K562 (cell line): ENCODE results near the gene SKAP2. TPM values are rescaled to one million over a fixed set of nuclear protein-coding genes. Genes with fewer than 3 reads are reported as not detected.

ENCODE experiments used
- ATAC-seq: fragments of 200-7000 bp; cut with Tn5 transposase; 3 replicates; pipeline ENCODE4 v1.9.1; 2020; ENCODE audit warnings: moderate library complexity
- BruUV-seq: library from RNA; stranded (reverse); fragments of 400-500 nt; replicated peaks from 2 replicates; lab custom pipeline; 2021; lab: Mats Ljungman, UMichigan
- CTCF ChIA-PET: fragments of 300-600 bp; formaldehyde crosslinking; extraction: SDS; loops from one replicate; lab custom pipeline; 2021; ENCODE audit warnings: low intra/inter-chr PET ratio; lab: Yijun Ruan, JAX
- POLR2A ChIA-PET: fragments of 300-600, 350-650 bp; sonication (Branson Sonifier 250); formaldehyde crosslinking; extraction: SDS; loops from one replicate; lab custom pipeline; 2021; ENCODE audit warnings: antibody characterized with exemption, inconsistent platforms; lab: Yijun Ruan, JAX
- DNase-seq, 4 experiments: peaks; one replicate each; pipeline versions ENCODE4 v3.0.0 to v3.0.0-alpha.2; 2011 to 2018; ENCODE audit warnings: low spot score in 3 of 4, mixed read lengths in 3 of 4; ENCODE audit errors: extremely low read depth in 1 of 4
- FAIRE-seq: peaks from 2 replicates; lab custom pipeline; 2011; peaks lifted over from hg19 to GRCh38; lab: Jason Lieb, UNC
- H2AFZ ChIP-seq: 2 replicates; pipeline ENCODE4 v1.6.0; 2011; ENCODE audit warnings: low read depth, low read length, control low read depth, inconsistent platforms
- H3K27ac ChIP-seq: fragments of 200-600 bp; 3 replicates; pipeline ENCODE4 v1.8.0; 2011; ENCODE audit warnings: low read depth, mild to moderate bottlenecking, control low read depth, inconsistent platforms, low read length, moderate library complexity, mixed read lengths; ENCODE audit errors: extremely low read depth
- H3K27me3 ChIP-seq, 2 experiments: fragments of 300-600 bp in 1 of 2; 2 replicates in 1 of 2; 3 replicates in 1 of 2; pipeline versions ENCODE4 v1.6.0 to v1.8.0; 2011; ENCODE audit warnings: inconsistent platforms in 2 of 2, low read length in 2 of 2, mild to moderate bottlenecking in 1 of 2, mixed read lengths in 1 of 2, moderate library complexity in 1 of 2; ENCODE audit not compliant: control insufficient read depth in 2 of 2, insufficient read depth in 2 of 2
- H3K36me3 ChIP-seq: fragments of 300-600 bp; 3 replicates; pipeline ENCODE4 v1.8.0; 2011; ENCODE audit warnings: mild to moderate bottlenecking, low read length, inconsistent platforms; ENCODE audit not compliant: control insufficient read depth, insufficient read depth
- H3K4me1 ChIP-seq, 2 experiments: fragments of 200-600 bp in 1 of 2; replicated peaks in 1 of 2; 2 replicates in 1 of 2; 3 replicates in 1 of 2; pipeline versions ENCODE4 v1.5.1 to v1.8.0; 2011; ENCODE audit warnings: inconsistent platforms in 2 of 2, low read length in 2 of 2, mild to moderate bottlenecking in 1 of 2, mixed read lengths in 1 of 2, moderate library complexity in 1 of 2; ENCODE audit not compliant: control insufficient read depth in 2 of 2, insufficient read depth in 2 of 2
- H3K4me2 ChIP-seq: 2 replicates; pipeline ENCODE4 v1.6.1; 2011; ENCODE audit warnings: low read length, control low read depth, inconsistent platforms, mixed read lengths; ENCODE audit not compliant: insufficient read depth
- H3K4me3 ChIP-seq: fragments of 200-600 bp; sonication (generic), shearing (Covaris generic); 2 replicates; pipeline ENCODE4 v1.5.1; 2016; ENCODE audit warnings: control low read depth, inconsistent platforms
- H3K79me2 ChIP-seq: fragments of 200-600 bp; 3 replicates; pipeline ENCODE4 v1.8.0; 2011; ENCODE audit warnings: low read length, inconsistent platforms; ENCODE audit not compliant: control insufficient read depth, insufficient read depth
- H3K9ac ChIP-seq, 2 experiments: 2 replicates each; pipeline versions ENCODE4 v1.6.0 to v1.6.1; 2011; ENCODE audit warnings: low read depth in 2 of 2, low read length in 2 of 2, control low read depth in 1 of 2, inconsistent platforms in 1 of 2, mild to moderate bottlenecking in 1 of 2, mixed read lengths in 1 of 2; ENCODE audit not compliant: insufficient read depth in 1 of 2
- H3K9me1 ChIP-seq: one replicate; pipeline ENCODE4 v1.6.0; 2011; ENCODE audit warnings: inconsistent platforms, mild to moderate bottlenecking, low read length, moderate library complexity; ENCODE audit not compliant: control insufficient read depth, insufficient read depth
- H3K9me3 ChIP-seq: replicated peaks from 2 replicates; pipeline ENCODE4 v1.5.1; 2011; ENCODE audit warnings: low read depth, low read length, inconsistent platforms; ENCODE audit not compliant: control insufficient read depth, insufficient read depth
- H4K20me1 ChIP-seq: replicated peaks from 2 replicates; pipeline ENCODE4 v1.6.1; 2011; ENCODE audit warnings: low read length, inconsistent platforms, mixed read lengths; ENCODE audit not compliant: control insufficient read depth, insufficient read depth
- ARID1B ChIP-seq: fragments of 450-650 bp; IDR thresholded peaks from 2 replicates; pipeline ENCODE4 v1.6.1; 2016; ENCODE audit warnings: antibody characterized with exemption, mild to moderate bottlenecking, inconsistent platforms
- CBX1 ChIP-seq: sonication (generic); IDR thresholded peaks from 2 replicates; pipeline ENCODE4 v1.6.1; 2016; ENCODE audit warnings: antibody characterized with exemption, low read depth, mild to moderate bottlenecking
- HINFP ChIP-seq: fragments of 450-650 bp; conservative IDR thresholded peaks from 2 replicates; pipeline ENCODE4 v1.6.1; 2016; ENCODE audit warnings: missing genetic modification characterization, low read depth, mild to moderate bottlenecking, control low read depth, missing compliant biosample characterization
- MTA1 ChIP-seq: fragments of 450-650 bp; IDR thresholded peaks from 2 replicates; pipeline ENCODE4 v1.6.1; 2017; ENCODE audit warnings: borderline replicate concordance
- NFRKB ChIP-seq: fragments of 450-650 bp; IDR thresholded peaks from 2 replicates; pipeline ENCODE4 v1.6.1; 2016; ENCODE audit warnings: low read depth
- TRIM24 ChIP-seq, 2 experiments: fragments of 450-650 bp; IDR thresholded peaks; 2 replicates each; pipeline ENCODE4 v1.6.1; 2016
- ZBTB9 ChIP-seq: fragments of 450-650 bp; formaldehyde crosslinking; IDR thresholded peaks from 2 replicates; pipeline ENCODE4 v1.4.0; 2020; ENCODE audit warnings: mild to moderate bottlenecking, moderate library complexity
- ZC3H4 ChIP-seq: sonication (generic); formaldehyde crosslinking; IDR thresholded peaks from 2 replicates; pipeline ENCODE4 v1.9.0; 2021; ENCODE audit warnings: missing genetic modification reagents, borderline replicate concordance
- ZNF140 ChIP-seq: fragments of 250-450 bp; sonication (Bioruptor Pico); IDR thresholded peaks from 2 replicates; pipeline ENCODE4 v1.8.0; 2021; ENCODE audit warnings: moderate library complexity, mild to moderate bottlenecking, inconsistent platforms
- ZNF24 ChIP-seq: fragments of 450-650 bp; IDR thresholded peaks from 2 replicates; pipeline ENCODE4 v1.6.1; 2016
- ZNF57 ChIP-seq: fragments of 450-650 bp; formaldehyde crosslinking; IDR thresholded peaks from 2 replicates; pipeline ENCODE4 v1.4.0; 2020; ENCODE audit warnings: mild to moderate bottlenecking, moderate library complexity
- WGBS: fragments of 100-300 bp; shearing (Covaris generic); methylation state at CpG from one replicate; pipeline ENCODE4 v1.1.6; 2016; ENCODE audit warnings: low coverage, mixed read lengths; ENCODE audit not compliant: insufficient coverage; ENCODE audit errors: missing lambda C conversion rate; 5-methylcytosine and 5-hydroxymethylcytosine counted together
- in situ Hi-C: fragments of 300-500 bp; cut with MboI; formaldehyde crosslinking; loops from 4 replicates; pipeline ENCODE4 v1.15.0; 2018; ENCODE audit warnings: inconsistent platforms, mixed read lengths
- intact Hi-C: fragments of 100-400 bp; cut with micrococcal nuclease; formaldehyde crosslinking; loops from 2 replicates; pipeline ENCODE4 v1.14.2; 2022
- polyA plus RNA-seq, 8 experiments: library from polyadenylated mRNA; depleted of rRNA in 4 of 8; stranded (reverse) in 5 of 8; unstranded in 3 of 8; fragments of >200 nt; fragmentation: Nextera tagmentation in 2 of 8; fragmentation: Illumina TruSeq in 1 of 8; extraction: Ambion mirVana in 2 of 8; extraction: Trizol in 1 of 8; gene quantifications; 2 replicates each; pipeline versions ENCODE4 v1.2.1 to v1.2.3, GENCODE V29; 2011 to 2014; ENCODE audit warnings: inconsistent platforms in 1 of 8, missing spikeins in 1 of 8
- total RNA-seq, 7 experiments: library from RNA; depleted of rRNA in 6 of 7; stranded (reverse); fragments of >200 nt in 6 of 7; fragmentation: Illumina TruSeq in 2 of 7; extraction: Trizol in 2 of 7; gene quantifications; 2 replicates each; pipeline versions ENCODE4 v1.2.1 to v1.2.3, GENCODE V29; 2011 to 2021; ENCODE audit warnings: low replicate concordance in 1 of 7
- TF ChIP-seq, protein P1 (sequence below): fragments of 250-450 bp; sonication (Bioruptor Pico); IDR thresholded peaks from 2 replicates; pipeline ENCODE4 v1.8.0; 2022; ENCODE audit warnings: moderate library complexity, mild to moderate bottlenecking, inconsistent platforms

SKAP2 gene
- total and polyA plus RNA-seq, 9 of the 15 experiments (the other 6 are each of a cell fraction or from before 2014, with no cell fraction given): 4.2 to 11.7 (median 8.3) TPM

DNA sequence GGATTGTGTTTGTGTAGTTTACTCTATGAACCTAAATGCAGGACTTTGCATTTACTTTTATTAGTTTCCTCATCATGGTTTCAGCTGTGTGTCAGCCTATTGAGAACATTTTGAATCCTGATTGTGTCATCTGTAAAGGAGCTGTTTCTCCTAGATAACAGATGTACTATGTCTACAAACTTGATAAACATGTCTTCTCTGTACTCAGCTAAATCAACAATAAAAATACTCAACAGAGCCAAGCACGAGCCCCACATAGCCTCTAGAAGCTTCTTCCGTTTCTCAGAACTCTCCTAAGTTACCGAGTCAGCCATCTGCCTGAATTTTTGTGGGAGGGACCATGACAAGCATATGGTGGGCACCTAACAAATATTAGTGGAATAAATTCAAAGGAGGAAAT lies 234.7 kb downstream of the SKAP2 start (continued):
- TF ChIP-seq ARID1B (peak; percentile 53), ZNF140 (CRISPR knock-in tag) (no peak), MTA1 (no peak), HINFP (tag) (no peak), ZNF24 (no peak), TRIM24 (IDR thresholded peaks at IDR 0.05) (peak in 1 of 2 experiments; percentile 47; a peak in 1 of 4 replicates)
- TF ChIP-seq, protein P1, sequence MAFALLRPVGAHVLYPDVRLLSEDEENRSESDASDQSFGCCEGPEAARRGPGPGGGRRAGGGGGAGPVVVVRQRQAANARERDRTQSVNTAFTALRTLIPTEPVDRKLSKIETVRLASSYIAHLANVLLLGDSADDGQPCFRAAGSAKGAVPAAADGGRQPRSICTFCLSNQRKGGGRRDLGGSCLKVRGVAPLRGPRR (CRISPR knock-in tag): no peak

DNA sequence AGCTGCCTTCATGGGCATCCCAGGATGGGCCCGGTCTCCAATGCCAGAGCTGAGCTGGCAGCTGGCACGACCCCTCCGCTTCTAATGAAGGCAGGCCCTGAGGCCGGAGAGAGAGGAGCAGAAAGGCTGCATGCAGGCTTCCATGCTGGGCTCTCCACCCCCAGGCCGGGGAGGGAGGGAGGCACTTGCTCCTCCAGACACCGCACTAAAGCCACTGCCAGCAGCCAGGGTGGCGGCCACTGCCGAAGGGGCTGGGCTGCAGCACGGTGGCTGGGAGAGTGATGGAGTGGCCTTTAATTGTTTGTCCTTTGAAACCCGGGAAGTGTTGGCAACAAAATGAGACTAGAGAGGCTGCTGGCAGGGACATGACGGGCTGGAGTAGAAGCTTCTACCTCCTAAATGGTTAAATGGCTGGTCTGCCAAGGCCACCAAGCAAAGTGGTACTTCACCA lies 236.5 kb downstream of the SKAP2 start:
- intact Hi-C loops (no loop called here), in situ Hi-C loops (no loop called here)
- Histone ChIP-seq H3K36me3 (no peaks in the 10 kb centered on the region), H3K9ac (no peak overlapping the region), H3K9me1 (no peaks in the 10 kb centered on the region), H3K79me2 (no peaks in the 10 kb centered on the region), H4K20me1 (no peaks in the 10 kb centered on the region), H3K4me1 (peaks cover 3 to 4% of the 10 kb centered on the region in 2 experiments; a peak in 4 of 5 replicates), H3K27me3 (peaks cover 40 to 78% of the 10 kb centered on the region in 2 experiments), H2AFZ (no peak overlapping the region), H3K4me2 (no peak overlapping the region), H3K27ac (no peak overlapping the region), H3K9me3 (no peaks in the 10 kb centered on the region), H3K4me3 (no peak overlapping the region)
- no TSS peak for BruUV-seq
- TF ChIP-seq CBX1: no peak
- TF ChIP-seq NFRKB: no peak
- no peak for TF ChIP-seq ZBTB9 (CRISPR knock-in tag)
- no peak for TF ChIP-seq ZNF57
- no peak for TF ChIP-seq ZC3H4 (CRISPR knock-in tag)
- CTCF ChIA-PET: no interaction called here
- ATAC-seq: no peak
- POLR2A ChIA-PET: interaction anchor here (0.7 kb wide), 1 partner anchor 96 kb away, joined by 3 read pairs; no protein-coding TSS in a partner anchor
- 4% methylated on average over 9 of the region's 11 CpGs for WGBS
- FAIRE-seq: no peak
- DNase-seq: no peak
